ENCODE results near the gene TTC21B. TPM values are rescaled to one million over a fixed set of nuclear protein-coding genes. Genes with fewer than 3 reads are reported as not detected.

The TTC21B gene
- total RNA-seq (10 to 100 TPM in 4 of 5 donors, 1 to 10 TPM in 1; 9.9 to 78.6 (median 21.7) TPM), polyA plus RNA-seq (1 to 10 TPM; 3.3 to 6.4 (median 3.9) TPM)
- long read RNA-seq, donor 1: 0 reads
- long read RNA-seq, donor 2, partial matches to known transcripts: 0 of 1 reads
- long read RNA-seq, donor 2, other reads (novel, unspliced or antisense): 0 of 1 reads
- long read RNA-seq, donor 3: 0 reads
- long read RNA-seq, donor 4: 0 reads
- long read RNA-seq, donor 5, partial matches to known transcripts: 0 of 1 reads
- long read RNA-seq, donor 5, other reads (novel, unspliced or antisense): 0 of 1 reads
- long read RNA-seq, donor 6: 0 reads
- long read RNA-seq, donor 7, partial matches to known transcripts: 0 of 1 reads
- long read RNA-seq, donor 7, other reads (novel, unspliced or antisense): 0 of 1 reads
- long read RNA-seq, donor 8, full-length matches to known transcripts: 3 of 3 reads
- long read RNA-seq, donor 8, partial matches to known transcripts: 0 of 3 reads
- long read RNA-seq, donor 8, other reads (novel, unspliced or antisense): 0 of 3 reads
- long read RNA-seq, donor 9: 0 reads
- long read RNA-seq, donor 10, partial matches to known transcripts: 0 of 1 reads
- long read RNA-seq, donor 10, other reads (novel, unspliced or antisense): 0 of 1 reads

DNA sequence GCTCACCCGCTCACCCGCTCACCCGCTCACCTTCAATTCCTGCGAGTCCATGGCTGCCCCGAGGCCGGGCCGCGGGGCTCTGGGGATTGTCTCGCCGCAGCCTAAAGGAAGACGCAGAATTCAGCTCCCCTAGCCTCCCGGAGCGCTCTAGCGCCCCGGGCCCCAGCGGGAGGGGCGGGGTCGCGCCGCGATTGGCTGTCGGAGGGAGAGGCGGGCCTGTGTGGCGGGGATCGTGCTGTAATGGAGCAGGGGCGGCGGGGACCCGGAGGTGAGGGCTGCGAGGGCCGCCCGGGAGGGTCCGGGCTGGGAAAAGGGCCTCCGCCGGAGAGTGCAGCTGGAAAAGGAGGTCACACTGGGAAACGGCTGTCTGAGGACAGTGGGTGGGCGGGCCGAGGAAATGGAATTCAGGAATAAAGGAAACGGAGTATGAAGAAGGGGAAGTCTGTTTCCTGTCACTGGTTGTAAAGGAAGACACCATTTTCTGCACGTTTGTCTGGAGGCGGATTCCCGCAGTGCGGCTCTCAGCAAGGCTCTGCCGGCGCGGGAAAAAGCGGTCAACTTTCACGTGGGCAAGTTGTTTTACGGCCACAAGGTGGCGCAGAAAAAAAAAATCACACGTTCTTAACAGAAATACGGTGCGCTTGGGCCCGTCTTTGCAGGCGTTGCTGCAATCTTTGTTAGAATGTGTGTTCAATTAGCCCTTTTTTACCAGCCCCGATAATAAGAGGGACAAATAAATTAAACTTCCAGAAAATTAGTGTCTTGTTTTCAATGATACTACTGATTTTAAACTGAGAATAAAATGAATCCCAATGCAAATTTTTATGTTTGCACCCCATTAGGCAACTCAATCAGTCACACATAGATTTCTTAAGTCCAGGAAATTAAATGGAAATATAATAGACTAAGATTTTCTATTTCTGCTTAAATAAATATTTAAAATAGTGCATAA, at the start of gene TTC21B:
TTC21B (minus strand) TSS at position 122 of the 952 bp plus-strand sequence; CDS start at position 51, 71 bp downstream.
- intact Hi-C loops (cut with DNase I; ENCODE audit: low total_unique reads): no loop called here
- TF ChIP-seq, protein P1, sequence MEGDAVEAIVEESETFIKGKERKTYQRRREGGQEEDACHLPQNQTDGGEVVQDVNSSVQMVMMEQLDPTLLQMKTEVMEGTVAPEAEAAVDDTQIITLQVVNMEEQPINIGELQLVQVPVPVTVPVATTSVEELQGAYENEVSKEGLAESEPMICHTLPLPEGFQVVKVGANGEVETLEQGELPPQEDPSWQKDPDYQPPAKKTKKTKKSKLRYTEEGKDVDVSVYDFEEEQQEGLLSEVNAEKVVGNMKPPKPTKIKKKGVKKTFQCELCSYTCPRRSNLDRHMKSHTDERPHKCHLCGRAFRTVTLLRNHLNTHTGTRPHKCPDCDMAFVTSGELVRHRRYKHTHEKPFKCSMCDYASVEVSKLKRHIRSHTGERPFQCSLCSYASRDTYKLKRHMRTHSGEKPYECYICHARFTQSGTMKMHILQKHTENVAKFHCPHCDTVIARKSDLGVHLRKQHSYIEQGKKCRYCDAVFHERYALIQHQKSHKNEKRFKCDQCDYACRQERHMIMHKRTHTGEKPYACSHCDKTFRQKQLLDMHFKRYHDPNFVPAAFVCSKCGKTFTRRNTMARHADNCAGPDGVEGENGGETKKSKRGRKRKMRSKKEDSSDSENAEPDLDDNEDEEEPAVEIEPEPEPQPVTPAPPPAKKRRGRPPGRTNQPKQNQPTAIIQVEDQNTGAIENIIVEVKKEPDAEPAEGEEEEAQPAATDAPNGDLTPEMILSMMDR (IDR thresholded peaks at IDR 0.05): peak in 5 of 7 experiments; percentile 43 to 88 (median 81)
- TF ChIP-seq POLR2AphosphoS5 (IDR thresholded peaks at IDR 0.05): peak; percentile 47 to 64 (median 55)
- TF ChIP-seq EP300 (IDR thresholded peaks at IDR 0.05): no peak
- peak in 1 of 4 donors; percentile 8 for TF ChIP-seq POLR2A (IDR thresholded peaks at IDR 0.05)
- Histone ChIP-seq H3K36me3 (peaks cover under 1 to 2% (median 1%) of the 10 kb centered on the region in 4 donors), H3K27ac (peak within 1 kb of the TSS; percentile 88 to 95 (median 91)), H3K9me3 (no peaks in the 10 kb centered on the region), H3K27me3 (no peaks in the 10 kb centered on the region), H3K4me3 (peak within 1 kb of the TSS; percentile 68 to 88 (median 75)), H3K4me1 (peaks cover 6 to 52% (median 32%) of the 10 kb centered on the region in 4 donors)
- peak; percentile 95 to 98 for DNase-seq
- 0 to 1% (median 0%) methylated on average over 50 to 55 of the region's 55 CpGs for WGBS, 5 donors

DNA sequence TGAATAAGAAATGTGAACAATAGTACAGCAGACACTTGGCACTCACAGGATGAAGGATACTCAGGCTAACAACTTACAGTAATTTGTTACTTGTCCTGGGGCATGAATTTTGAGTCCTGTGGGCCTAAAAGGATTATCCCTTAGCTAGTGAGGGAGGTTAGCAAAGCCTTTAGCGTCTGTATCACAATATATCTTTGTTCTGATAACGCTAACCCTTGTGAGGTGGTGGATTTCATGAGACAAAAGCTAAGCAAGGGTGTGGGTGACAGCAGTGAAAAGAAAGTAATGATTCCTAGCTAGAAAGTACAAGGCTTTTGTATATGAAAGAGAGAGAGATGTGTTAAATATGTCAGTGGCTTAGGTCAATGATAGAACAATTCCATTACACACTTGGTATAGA, 46.8 kb upstream of the TTC21B start:
- DNase-seq: no peak
- 41 to 66% (median 52%) methylated on average over 2 of the region's 2 CpGs for WGBS, 5 donors
- intact Hi-C loops (cut with DNase I; ENCODE audit: low total_unique reads): no loop called here
- Histone ChIP-seq H3K4me3 (no peak overlapping the region), H3K27me3 (no peaks in the 10 kb centered on the region), H3K4me1 (no peaks in the 10 kb centered on the region), H3K9me3 (no peaks in the 10 kb centered on the region), H3K27ac (no peak overlapping the region), H3K36me3 (no peaks in the 10 kb centered on the region)
- TF ChIP-seq POLR2A (IDR thresholded peaks at IDR 0.05): no peak
- no peak for TF ChIP-seq EP300 (IDR thresholded peaks at IDR 0.05)
- TF ChIP-seq POLR2AphosphoS5 (IDR thresholded peaks at IDR 0.05): no peak
- TF ChIP-seq, protein P1 (IDR thresholded peaks at IDR 0.05): no peak

DNA sequence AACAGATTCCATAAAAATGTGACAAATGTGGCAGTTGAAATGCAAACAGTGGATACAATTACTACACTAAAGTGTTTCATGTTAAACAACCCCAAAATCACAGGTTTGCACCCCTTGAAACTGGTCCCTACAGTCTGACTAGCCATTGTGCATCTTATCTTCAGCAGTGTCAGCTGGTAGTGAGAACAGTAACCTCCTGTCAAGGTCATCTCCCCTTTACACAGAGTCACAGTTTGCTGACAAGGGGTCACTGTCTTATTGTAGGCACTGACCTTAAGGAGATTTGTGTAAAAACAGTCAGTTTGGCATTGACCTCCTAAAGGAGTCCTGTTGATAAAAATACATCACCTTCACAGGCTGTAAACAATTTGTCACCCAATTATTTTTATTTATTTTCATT, 37.3 kb upstream of the TTC21B start:
- intact Hi-C loops (cut with DNase I; ENCODE audit: low total_unique reads): no loop called here
- H3K9me3 ChIP-seq: peaks cover 0 to 9% (median 4%) of the 10 kb centered on the region in 4 donors

More for the DNA sequence above, 37.3 kb upstream of the TTC21B start:
- TF ChIP-seq POLR2AphosphoS5 (IDR thresholded peaks at IDR 0.05) (no peak), POLR2A (IDR thresholded peaks at IDR 0.05) (no peak)
- TF ChIP-seq, protein P1 (IDR thresholded peaks at IDR 0.05): no peak
- no peak overlapping the region for H3K4me3 ChIP-seq
- H3K36me3 ChIP-seq: no peaks in the 10 kb centered on the region
- H3K27ac ChIP-seq: no peak overlapping the region
- H3K27me3 ChIP-seq: no peaks in the 10 kb centered on the region
- H3K4me1 ChIP-seq: no peaks in the 10 kb centered on the region
- DNase-seq: no peak

All from stomach (tissue), 19 donors.